CD14-positive monocyte (primary cell): ENCODE results near the gene HTR5A. TPM values are rescaled to one million over a fixed set of nuclear protein-coding genes. Genes with fewer than 3 reads are reported as not detected.

Source experiments
- DNase-seq, 3 donors: peaks; one replicate each; pipeline ENCODE4 v3.0.0-alpha.2; 2011 to 2022
- H2AFZ ChIP-seq: 2 replicates; pipeline ENCODE4 v1.6.0; 2012; ENCODE audit warnings: mild to moderate bottlenecking, low read depth, low read length, inconsistent platforms; ENCODE audit not compliant: insufficient read depth, poor library complexity, severe bottlenecking
- H3K27ac ChIP-seq, 2 donors: 1 replicate in 1 of 2; 2 replicates in 1 of 2; pipeline ENCODE4 v1.5.1; 2012 to 2013; ENCODE audit warnings: low read length in 2 of 2, control low read depth in 1 of 2, inconsistent platforms in 1 of 2, low read depth in 1 of 2, mild to moderate bottlenecking in 1 of 2
- H3K27me3 ChIP-seq, 2 donors: one replicate each; pipeline versions ENCODE4 v1.6.0 to v1.6.1; 2011 to 2013; ENCODE audit warnings: low read length in 2 of 2; ENCODE audit not compliant: control insufficient read depth in 2 of 2, insufficient read depth in 2 of 2
- H3K36me3 ChIP-seq, 2 donors: replicated peaks in 1 of 2; 1 replicate in 1 of 2; 2 replicates in 1 of 2; pipeline versions ENCODE4 v1.5.1 to v1.6.1; 2012 to 2013; ENCODE audit warnings: low read length in 2 of 2, control low read depth in 1 of 2, inconsistent platforms in 1 of 2, mild to moderate bottlenecking in 1 of 2; ENCODE audit not compliant: insufficient read depth in 2 of 2, control insufficient read depth in 1 of 2
- H3K4me1 ChIP-seq, 2 donors: 1 replicate in 1 of 2; 2 replicates in 1 of 2; pipeline versions ENCODE4 v1.5.1 to v1.6.1; 2012 to 2013; ENCODE audit warnings: low read length in 2 of 2, control low read depth in 1 of 2, inconsistent platforms in 1 of 2, mild to moderate bottlenecking in 1 of 2, moderate library complexity in 1 of 2; ENCODE audit not compliant: insufficient read depth in 2 of 2, control insufficient read depth in 1 of 2
- H3K4me2 ChIP-seq: replicated peaks from 2 replicates; pipeline ENCODE3; 2012; ENCODE audit warnings: low read length, moderate library complexity, mild to moderate bottlenecking; ENCODE audit not compliant: poor library complexity, severe bottlenecking; ENCODE audit errors: extremely low read depth
- H3K4me3 ChIP-seq, 3 experiments: fragments of 200-600 bp in 1 of 3; sonication (generic) in 1 of 3; replicated peaks in 1 of 3; 1 replicate in 2 of 3; 2 replicates in 1 of 3; pipeline ENCODE4 v1.5.1; 2011 to 2013; ENCODE audit warnings: low read length in 3 of 3, mild to moderate bottlenecking in 3 of 3, control low read depth in 2 of 3, low read depth in 2 of 3, inconsistent platforms in 1 of 3, moderate library complexity in 1 of 3
- H3K79me2 ChIP-seq: 2 replicates; pipeline ENCODE4 v1.6.0; 2012; ENCODE audit warnings: mild to moderate bottlenecking, control low read depth, inconsistent platforms, low read length, moderate library complexity; ENCODE audit not compliant: insufficient read depth
- H3K9ac ChIP-seq: 2 replicates; pipeline ENCODE4 v1.6.0; 2017; ENCODE audit warnings: low read length, mild to moderate bottlenecking; ENCODE audit not compliant: insufficient read depth, poor library complexity, severe bottlenecking
- H3K9me3 ChIP-seq, 2 donors: replicated peaks in 1 of 2; 1 replicate in 1 of 2; 2 replicates in 1 of 2; pipeline versions ENCODE4 v1.5.1 to v1.6.1; 2012 to 2013; ENCODE audit warnings: low read length in 2 of 2, control low read depth in 1 of 2; ENCODE audit not compliant: control insufficient read depth in 1 of 2, insufficient read depth in 1 of 2
- H4K20me1 ChIP-seq: 2 replicates; pipeline ENCODE4 v1.6.0; 2012; ENCODE audit warnings: mild to moderate bottlenecking, low read length, control low read depth, moderate library complexity; ENCODE audit not compliant: insufficient read depth
- H3K27ac Mint-ChIP-seq, 7 donors: one replicate each; pipeline ENCODE4 v1.8.0; 2020; ENCODE audit warnings: mild to moderate bottlenecking in 7 of 7, mixed read lengths in 7 of 7, moderate library complexity in 6 of 7, inconsistent platforms in 2 of 7
- H3K27me3 Mint-ChIP-seq, 3 donors: one replicate each; pipeline ENCODE4 v1.8.0; 2021 to 2022; ENCODE audit warnings: low read depth in 3 of 3, mild to moderate bottlenecking in 3 of 3, mixed read lengths in 3 of 3, moderate library complexity in 3 of 3, inconsistent platforms in 1 of 3
- H3K36me3 Mint-ChIP-seq, 2 donors: one replicate each; pipeline ENCODE4 v1.8.0; 2020; ENCODE audit warnings: mixed read lengths in 2 of 2, inconsistent platforms in 1 of 2, mild to moderate bottlenecking in 1 of 2
- H3K4me1 Mint-ChIP-seq: one replicate; pipeline ENCODE4 v1.8.0; 2020; ENCODE audit warnings: mild to moderate bottlenecking, mixed read lengths
- H3K4me3 Mint-ChIP-seq, 2 donors: one replicate each; pipeline ENCODE4 v1.8.0; 2020; ENCODE audit warnings: mild to moderate bottlenecking in 2 of 2, mixed read lengths in 2 of 2, moderate library complexity in 1 of 2
- H3K9me3 Mint-ChIP-seq, 7 donors: one replicate each; pipeline ENCODE4 v1.8.0; 2020 to 2022; ENCODE audit warnings: mixed read lengths in 7 of 7, mild to moderate bottlenecking in 6 of 7, moderate library complexity in 6 of 7, inconsistent platforms in 2 of 7
- WGBS: methylation state at CpG from one replicate; pipeline ENCODE4 v1.1.5; 2013; ENCODE audit warnings: missing lambda C conversion rate; ENCODE audit not compliant: insufficient coverage; 5-methylcytosine and 5-hydroxymethylcytosine counted together
- intact Hi-C, 2 donors: fragments of 100-400 bp; cut with micrococcal nuclease; formaldehyde crosslinking; loops; one replicate each; pipeline versions ENCODE4 v1.15.0 to v1.15.1; 2023
- polyA plus RNA-seq, 3 donors: library from polyadenylated mRNA; depleted of rRNA in 1 of 3; unstranded in 2 of 3; stranded (reverse) in 1 of 3; fragments of 300-500 nt in 2 of 3; fragments of >200 nt in 1 of 3; fragmentation: Illumina TruSeq in 2 of 3; gene quantifications; 1 replicate in 2 of 3; 2 replicates in 1 of 3; pipeline ENCODE4 v1.2.3, GENCODE V29; 2012 to 2021
- TF ChIP-seq, protein P1 (sequence below): fragments of 200-600 bp; IDR thresholded peaks from one replicate; pipeline ENCODE4 v1.8.0; 2022; ENCODE audit warnings: antibody characterized with exemption, mild to moderate bottlenecking

HTR5A gene
- polyA plus RNA-seq, 3 donors: not detected

DNA sequence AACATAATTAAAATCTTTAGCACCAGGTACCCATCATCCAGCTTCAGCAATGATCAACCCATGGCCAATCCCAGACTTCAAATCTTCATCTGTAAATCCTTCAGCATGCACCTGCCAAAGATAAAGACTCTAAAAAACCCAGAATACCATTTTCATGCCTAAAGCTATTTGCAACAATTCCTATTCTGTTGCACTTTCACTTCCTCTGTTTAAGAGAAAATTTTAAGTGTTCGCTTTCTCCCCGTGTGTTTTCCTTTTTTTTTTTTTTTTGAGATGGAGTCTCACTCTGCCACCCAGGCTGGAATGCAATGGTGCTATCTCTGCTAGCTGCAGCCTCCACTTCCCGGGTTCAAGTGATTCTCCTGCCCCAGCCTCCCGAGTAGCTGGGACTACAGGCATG lies 31.8 kb upstream of the HTR5A start:
- WGBS: no CpG with 5 or more reads among the region's 4 CpGs
- no peaks in the 10 kb centered on the region for H3K27me3 ChIP-seq
- no peaks in the 10 kb centered on the region for H3K36me3 Mint-ChIP-seq
- H3K27ac Mint-ChIP-seq: no peak overlapping the region
- H3K4me3 Mint-ChIP-seq: no peak overlapping the region
- no peaks in the 10 kb centered on the region for H3K79me2 ChIP-seq
- peaks cover 3 to 33% of the 10 kb centered on the region in 2 donors for H3K9me3 ChIP-seq
- intact Hi-C loops: no loop called here
- no peak overlapping the region for H3K27ac ChIP-seq
- peaks cover 3% of the 10 kb centered on the region for H3K4me1 Mint-ChIP-seq
- H2AFZ ChIP-seq: no peak overlapping the region
- H4K20me1 ChIP-seq: no peaks in the 10 kb centered on the region
- TF ChIP-seq, protein P1, sequence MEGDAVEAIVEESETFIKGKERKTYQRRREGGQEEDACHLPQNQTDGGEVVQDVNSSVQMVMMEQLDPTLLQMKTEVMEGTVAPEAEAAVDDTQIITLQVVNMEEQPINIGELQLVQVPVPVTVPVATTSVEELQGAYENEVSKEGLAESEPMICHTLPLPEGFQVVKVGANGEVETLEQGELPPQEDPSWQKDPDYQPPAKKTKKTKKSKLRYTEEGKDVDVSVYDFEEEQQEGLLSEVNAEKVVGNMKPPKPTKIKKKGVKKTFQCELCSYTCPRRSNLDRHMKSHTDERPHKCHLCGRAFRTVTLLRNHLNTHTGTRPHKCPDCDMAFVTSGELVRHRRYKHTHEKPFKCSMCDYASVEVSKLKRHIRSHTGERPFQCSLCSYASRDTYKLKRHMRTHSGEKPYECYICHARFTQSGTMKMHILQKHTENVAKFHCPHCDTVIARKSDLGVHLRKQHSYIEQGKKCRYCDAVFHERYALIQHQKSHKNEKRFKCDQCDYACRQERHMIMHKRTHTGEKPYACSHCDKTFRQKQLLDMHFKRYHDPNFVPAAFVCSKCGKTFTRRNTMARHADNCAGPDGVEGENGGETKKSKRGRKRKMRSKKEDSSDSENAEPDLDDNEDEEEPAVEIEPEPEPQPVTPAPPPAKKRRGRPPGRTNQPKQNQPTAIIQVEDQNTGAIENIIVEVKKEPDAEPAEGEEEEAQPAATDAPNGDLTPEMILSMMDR: no peak
- H3K36me3 ChIP-seq: no peaks in the 10 kb centered on the region
- H3K4me2 ChIP-seq: no peak overlapping the region
- no peak for DNase-seq
- peaks cover 6 to 41% (median 21%) of the 10 kb centered on the region in 7 donors for H3K9me3 Mint-ChIP-seq
- H3K9ac ChIP-seq: no peak overlapping the region
- H3K4me3 ChIP-seq: no peak overlapping the region
- H3K27me3 Mint-ChIP-seq: peaks cover 0 to 5% (median 0%) of the 10 kb centered on the region in 3 donors
- no peaks in the 10 kb centered on the region for H3K4me1 ChIP-seq

DNA sequence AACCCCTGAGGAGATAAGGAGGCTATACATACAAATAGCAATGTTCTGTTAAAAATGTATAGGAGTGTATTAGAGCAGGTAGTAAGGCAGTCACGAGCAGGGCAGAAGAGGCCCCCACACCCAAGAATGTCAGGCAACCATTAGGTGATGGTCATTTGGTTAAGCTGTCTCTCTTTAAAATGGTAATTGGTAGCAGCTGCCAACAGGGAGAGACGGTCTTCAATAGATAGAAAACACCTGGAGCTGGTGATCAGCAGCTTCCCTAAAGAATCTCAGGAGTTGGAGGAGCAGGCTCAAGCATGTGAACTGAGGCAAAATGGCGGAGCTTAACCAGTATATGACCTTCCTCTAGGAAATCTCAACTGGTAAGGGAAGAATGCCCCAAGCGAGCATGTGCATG lies 26.4 kb upstream of the HTR5A start:
- whole genome bisulfite sequencing: 93% methylated on average over 2 of the region's 4 CpGs
- H3K36me3 ChIP-seq: no peaks in the 10 kb centered on the region
- peaks cover 3 to 14% of the 10 kb centered on the region in 2 donors for H3K9me3 ChIP-seq
- H3K36me3 Mint-ChIP-seq: no peaks in the 10 kb centered on the region
- intact Hi-C loops: no loop called here
- no peak overlapping the region for H3K4me3 Mint-ChIP-seq
- no peak for DNase-seq
- H3K4me2 ChIP-seq: no peak overlapping the region
- H3K9ac ChIP-seq: no peak overlapping the region
- no peak overlapping the region for H3K27ac Mint-ChIP-seq
- no peak overlapping the region for H2AFZ ChIP-seq
- H4K20me1 ChIP-seq: no peaks in the 10 kb centered on the region
- no peaks in the 10 kb centered on the region for H3K27me3 ChIP-seq
- H3K4me1 Mint-ChIP-seq: no peaks in the 10 kb centered on the region
- H3K27me3 Mint-ChIP-seq: peaks cover 0 to 4% (median 0%) of the 10 kb centered on the region in 3 donors
- no peak overlapping the region for H3K4me3 ChIP-seq
- no peaks in the 10 kb centered on the region for H3K4me1 ChIP-seq
- H3K27ac ChIP-seq: no peak overlapping the region
- H3K9me3 Mint-ChIP-seq: peaks cover 0 to 25% (median 8%) of the 10 kb centered on the region in 7 donors
- TF ChIP-seq, protein P1: no peak
- no peaks in the 10 kb centered on the region for H3K79me2 ChIP-seq
